ENCODE data around the gene PDGFD.

DNA sequence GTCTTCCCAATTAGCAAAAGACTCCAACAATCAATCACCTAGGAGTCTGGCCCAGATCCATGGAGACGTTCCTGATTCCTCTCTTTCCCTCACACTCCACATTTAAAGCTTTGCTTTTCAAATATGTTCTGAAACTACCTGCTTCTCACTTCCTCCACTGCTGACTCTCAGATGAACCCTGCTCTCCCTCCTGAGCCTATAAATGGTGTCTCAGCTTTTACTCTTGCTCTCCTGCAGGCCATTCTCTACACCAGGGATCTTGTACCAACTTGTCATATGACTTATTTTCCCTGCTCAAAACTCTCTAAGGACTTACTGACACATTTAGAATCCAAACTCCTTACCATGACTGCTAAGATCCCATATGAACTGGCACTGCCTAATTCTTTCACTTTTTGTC lies 265.9 kb downstream of the PDGFD start:
- TF ChIP-seq, protein P1, sequence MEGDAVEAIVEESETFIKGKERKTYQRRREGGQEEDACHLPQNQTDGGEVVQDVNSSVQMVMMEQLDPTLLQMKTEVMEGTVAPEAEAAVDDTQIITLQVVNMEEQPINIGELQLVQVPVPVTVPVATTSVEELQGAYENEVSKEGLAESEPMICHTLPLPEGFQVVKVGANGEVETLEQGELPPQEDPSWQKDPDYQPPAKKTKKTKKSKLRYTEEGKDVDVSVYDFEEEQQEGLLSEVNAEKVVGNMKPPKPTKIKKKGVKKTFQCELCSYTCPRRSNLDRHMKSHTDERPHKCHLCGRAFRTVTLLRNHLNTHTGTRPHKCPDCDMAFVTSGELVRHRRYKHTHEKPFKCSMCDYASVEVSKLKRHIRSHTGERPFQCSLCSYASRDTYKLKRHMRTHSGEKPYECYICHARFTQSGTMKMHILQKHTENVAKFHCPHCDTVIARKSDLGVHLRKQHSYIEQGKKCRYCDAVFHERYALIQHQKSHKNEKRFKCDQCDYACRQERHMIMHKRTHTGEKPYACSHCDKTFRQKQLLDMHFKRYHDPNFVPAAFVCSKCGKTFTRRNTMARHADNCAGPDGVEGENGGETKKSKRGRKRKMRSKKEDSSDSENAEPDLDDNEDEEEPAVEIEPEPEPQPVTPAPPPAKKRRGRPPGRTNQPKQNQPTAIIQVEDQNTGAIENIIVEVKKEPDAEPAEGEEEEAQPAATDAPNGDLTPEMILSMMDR (IDR thresholded peaks at IDR 0.05; ENCODE audit: poor library complexity, severe bottlenecking) = no peak
- no peak for TF ChIP-seq EP300 (conservative IDR thresholded peaks at IDR 0.05; ENCODE audit: poor library complexity, severe bottlenecking)

All from neural cell (in vitro differentiated cells).